WERI-Rb-1 (cell line): ENCODE results near the gene ZIC1.

Experiments
- DNase-seq: peaks from one replicate; pipeline ENCODE4 v3.0.0-alpha.2; 2020
- H3K27ac ChIP-seq: fragments of 250-450 bp; sonication (Bioruptor Pico); 2 replicates; pipeline ENCODE4 v1.5.1; 2020; ENCODE audit warnings: mild to moderate bottlenecking, moderate library complexity
- H3K27me3 ChIP-seq: fragments of 250-450 bp; sonication (Bioruptor Pico); 2 replicates; pipeline ENCODE4 v1.5.1; 2021; ENCODE audit warnings: mild to moderate bottlenecking, low read depth, moderate library complexity; ENCODE audit not compliant: insufficient read depth, severe bottlenecking
- H3K36me3 ChIP-seq: fragments of 250-450 bp; sonication (Bioruptor Pico); 2 replicates; pipeline ENCODE4 v1.5.1; 2020; ENCODE audit warnings: mild to moderate bottlenecking, moderate library complexity
- H3K4me3 ChIP-seq: 2 replicates; pipeline ENCODE4 v1.5.1; 2011; ENCODE audit warnings: low read depth, mild to moderate bottlenecking, control low read depth, low read length
- H3K9me3 ChIP-seq: fragments of 250-450 bp; sonication (Bioruptor Pico); 2 replicates; pipeline ENCODE4 v1.5.1; 2021; ENCODE audit warnings: mild to moderate bottlenecking, moderate library complexity; ENCODE audit not compliant: severe bottlenecking
- CTCF ChIP-seq: IDR thresholded peaks from 2 replicates; pipeline ENCODE4 v1.5.1; 2011; ENCODE audit warnings: low read depth, mild to moderate bottlenecking, control low read depth, inconsistent platforms, low read length

ZIC1 gene

DNA sequence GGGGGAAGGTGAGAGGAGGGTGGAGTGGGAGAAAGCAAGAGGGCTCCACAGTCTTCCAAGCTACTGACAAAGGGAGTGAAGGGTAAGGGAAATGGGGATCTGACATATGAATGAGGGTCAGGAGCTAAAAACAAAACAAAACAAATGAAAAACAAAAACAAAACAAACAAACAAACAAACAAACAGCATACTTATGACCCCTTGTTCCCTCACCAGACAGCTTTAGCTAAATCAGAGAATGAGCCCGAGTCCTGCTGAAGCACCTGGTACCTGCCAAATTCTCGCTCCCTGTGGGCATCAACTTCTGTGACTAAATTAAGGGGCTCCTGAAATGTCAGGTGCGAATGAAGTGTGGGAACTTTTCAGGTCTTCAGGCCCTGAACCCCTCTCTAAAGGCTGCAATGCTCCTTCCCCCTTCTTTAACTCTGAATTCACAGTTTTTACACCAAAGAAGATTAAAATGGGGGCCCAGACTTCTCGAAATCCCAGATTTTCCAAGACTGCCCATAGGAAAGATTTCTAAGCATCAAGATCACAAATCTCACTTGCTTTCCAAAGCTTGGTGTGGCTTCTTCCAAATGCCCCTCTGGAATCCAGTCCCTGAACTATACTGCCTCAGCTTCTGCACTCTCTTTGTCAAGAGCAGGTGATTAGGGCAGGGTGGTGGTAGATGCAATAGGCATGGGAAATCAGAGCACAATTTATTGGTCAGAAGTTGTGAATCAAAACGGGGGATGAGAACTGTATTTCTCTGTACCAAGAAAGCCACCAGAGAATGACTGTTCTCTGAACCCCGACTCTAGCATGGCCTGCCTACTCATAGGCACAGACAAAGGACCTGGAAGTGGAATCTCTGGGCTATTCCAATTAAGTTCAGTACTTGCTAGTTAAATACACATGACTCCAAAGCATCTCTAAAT is 43.7 kb upstream of the ZIC1 start:
- H3K9me3 ChIP-seq, result no peaks in the 10 kb centered on the region
- H3K27me3 ChIP-seq, result peaks cover 11% of the 10 kb centered on the region
- H3K36me3 ChIP-seq, result no peaks in the 10 kb centered on the region
- TF ChIP-seq CTCF, result no peak
- H3K27ac ChIP-seq, result no peak overlapping the region
- no peak overlapping the region for H3K4me3 ChIP-seq
- DNase-seq, result no peak

GRCh38 chr3:147367676-147368075 is 41.5 kb upstream of the ZIC1 start:
- no peak for TF ChIP-seq CTCF
- H3K4me3 ChIP-seq, result no peak overlapping the region
- no peaks in the 10 kb centered on the region for H3K9me3 ChIP-seq
- peaks cover 11% of the 10 kb centered on the region for H3K27me3 ChIP-seq
- H3K27ac ChIP-seq, result no peak overlapping the region
- H3K36me3 ChIP-seq, result no peaks in the 10 kb centered on the region
- no peak for DNase-seq

DNA sequence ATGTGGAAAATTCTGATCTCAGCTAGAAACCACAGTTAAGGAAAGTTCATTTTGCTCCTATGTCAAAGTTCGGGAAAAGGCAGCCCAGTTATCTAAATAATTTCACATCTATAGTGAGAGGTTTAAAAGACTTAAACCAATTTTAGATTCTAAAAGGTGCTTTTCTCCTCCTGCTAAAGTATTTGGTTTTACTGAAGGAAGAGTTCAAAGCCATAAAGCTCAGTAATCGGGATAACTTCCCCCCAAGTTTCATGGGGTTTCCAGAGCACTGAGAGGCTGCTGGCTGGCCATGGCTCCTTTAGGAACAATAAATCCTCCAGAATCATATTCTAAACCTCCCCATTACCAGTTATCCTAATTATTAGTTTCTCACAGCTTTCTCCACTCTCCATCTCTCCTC is 41.0 kb upstream of the ZIC1 start:
- no peak for DNase-seq
- no peaks in the 10 kb centered on the region for H3K36me3 ChIP-seq
- no peak overlapping the region for H3K4me3 ChIP-seq
- H3K27ac ChIP-seq, result no peak overlapping the region
- H3K9me3 ChIP-seq, result no peaks in the 10 kb centered on the region
- no peak for TF ChIP-seq CTCF
- peaks cover 11% of the 10 kb centered on the region for H3K27me3 ChIP-seq

DNA sequence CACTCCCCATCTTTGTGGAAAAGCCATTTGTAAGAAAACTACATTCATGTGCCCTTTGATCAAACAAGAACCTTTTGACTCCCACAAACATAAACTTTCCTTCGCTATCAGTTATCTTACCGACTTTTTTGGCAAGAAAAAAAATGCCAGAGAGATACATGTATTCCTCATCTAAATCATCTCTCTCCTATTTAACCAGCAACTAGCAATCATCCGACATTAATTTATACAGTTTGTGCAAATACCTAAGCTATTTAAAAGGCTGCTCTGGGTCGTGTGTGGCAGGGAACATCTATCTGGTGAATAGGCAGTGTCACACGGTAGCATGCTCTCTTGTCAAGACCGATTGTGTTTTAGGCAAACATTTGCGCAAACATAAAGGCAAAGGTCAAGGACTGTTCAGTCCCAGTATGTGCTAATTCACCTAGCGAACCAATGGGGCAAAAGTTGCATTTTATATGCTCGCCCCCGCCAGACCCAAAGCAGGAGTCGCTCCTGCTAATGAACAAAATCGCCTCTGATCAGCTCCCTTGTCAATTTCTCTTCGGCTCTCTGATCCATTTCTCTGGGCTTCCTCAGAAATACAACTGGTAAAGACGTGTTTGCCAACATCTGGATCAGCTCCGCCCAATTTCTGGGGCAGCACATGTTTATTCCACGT is 40.5 kb upstream of the ZIC1 start:
- Histone ChIP-seq H3K27me3 (peaks cover 11% of the 10 kb centered on the region), H3K4me3 (peak overlapping the region; percentile 63), H3K9me3 (no peaks in the 10 kb centered on the region), H3K27ac (no peak overlapping the region), H3K36me3 (no peaks in the 10 kb centered on the region)
- no peak for TF ChIP-seq CTCF
- DNase-seq, result no peak

GRCh38 chr3:147369231-147369630 is 39.9 kb upstream of the ZIC1 start:
- TF ChIP-seq CTCF, result no peak
- Histone ChIP-seq H3K36me3 (no peaks in the 10 kb centered on the region), H3K27me3 (peaks cover 11% of the 10 kb centered on the region), H3K4me3 (peak overlapping the region; percentile 63), H3K27ac (no peak overlapping the region), H3K9me3 (no peaks in the 10 kb centered on the region)
- DNase-seq, result no peak
